Measurements from ENCODE around the gene CYGB.

Gene CYGB

DNA sequence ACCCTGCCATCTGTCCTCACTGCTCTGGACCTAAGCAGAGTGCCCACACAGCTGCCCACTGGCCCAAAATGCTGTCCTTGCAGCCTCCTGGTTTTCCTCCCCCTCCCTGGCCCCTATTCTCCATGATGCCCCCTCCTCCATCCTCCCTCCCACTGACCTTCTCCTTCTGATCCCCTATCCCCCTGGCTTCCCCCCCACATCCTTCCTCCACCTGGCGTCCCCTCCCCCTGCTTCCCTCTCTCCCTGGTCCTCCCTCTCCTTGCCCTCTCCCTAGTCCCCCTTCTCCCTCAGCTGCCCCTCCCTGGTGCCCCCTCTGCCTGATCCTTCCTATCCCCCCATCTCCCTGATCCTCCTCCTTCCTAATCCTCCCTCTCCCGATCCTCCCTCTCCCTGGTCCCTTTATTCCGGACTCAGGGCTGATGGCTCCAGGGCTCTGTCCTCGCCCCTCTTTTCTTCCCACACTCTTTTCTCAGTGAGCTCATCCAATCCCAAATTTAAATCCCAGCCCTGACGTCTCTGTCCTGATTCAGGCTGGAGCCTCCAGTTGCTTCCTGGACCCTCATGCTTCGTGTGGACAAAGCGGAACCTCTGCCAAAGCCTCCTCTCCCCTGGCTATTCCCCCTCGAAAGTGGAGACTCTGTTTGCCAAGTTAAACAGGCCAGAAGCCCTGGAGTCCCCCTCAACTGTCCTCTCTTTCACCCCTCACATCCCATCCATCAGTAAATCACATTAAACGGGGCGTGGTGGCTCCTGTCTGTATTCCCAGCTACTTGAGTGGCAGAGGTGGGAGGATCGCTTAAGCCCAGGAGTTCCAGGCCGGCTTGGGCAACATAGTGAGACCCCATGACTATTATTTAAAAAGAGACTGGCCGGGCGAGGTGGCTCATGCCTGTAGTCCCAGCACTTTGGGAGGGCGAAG is 18.2 kb downstream of the CYGB start:
- TF ChIP-seq, protein P1, sequence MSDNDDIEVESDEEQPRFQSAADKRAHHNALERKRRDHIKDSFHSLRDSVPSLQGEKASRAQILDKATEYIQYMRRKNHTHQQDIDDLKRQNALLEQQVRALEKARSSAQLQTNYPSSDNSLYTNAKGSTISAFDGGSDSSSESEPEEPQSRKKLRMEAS (IDR thresholded peaks at IDR 0.05) = no peak
- TF ChIP-seq CEBPB (IDR thresholded peaks at IDR 0.05) (no peak), TEAD4 (IDR thresholded peaks at IDR 0.05) (no peak), TCF12 (IDR thresholded peaks at IDR 0.05; ENCODE audit: low read depth) (no peak), ZBTB7A (IDR thresholded peaks at IDR 0.05; ENCODE audit: low read depth) (no peak), FOXM1 (IDR thresholded peaks at IDR 0.05; ENCODE audit: borderline replicate concordance, low read depth) (no peak), NFIC (IDR thresholded peaks at IDR 0.05) (no peak), RAD21 (IDR thresholded peaks at IDR 0.05; ENCODE audit: low read depth) (no peak)
- TF ChIP-seq, protein P2, sequence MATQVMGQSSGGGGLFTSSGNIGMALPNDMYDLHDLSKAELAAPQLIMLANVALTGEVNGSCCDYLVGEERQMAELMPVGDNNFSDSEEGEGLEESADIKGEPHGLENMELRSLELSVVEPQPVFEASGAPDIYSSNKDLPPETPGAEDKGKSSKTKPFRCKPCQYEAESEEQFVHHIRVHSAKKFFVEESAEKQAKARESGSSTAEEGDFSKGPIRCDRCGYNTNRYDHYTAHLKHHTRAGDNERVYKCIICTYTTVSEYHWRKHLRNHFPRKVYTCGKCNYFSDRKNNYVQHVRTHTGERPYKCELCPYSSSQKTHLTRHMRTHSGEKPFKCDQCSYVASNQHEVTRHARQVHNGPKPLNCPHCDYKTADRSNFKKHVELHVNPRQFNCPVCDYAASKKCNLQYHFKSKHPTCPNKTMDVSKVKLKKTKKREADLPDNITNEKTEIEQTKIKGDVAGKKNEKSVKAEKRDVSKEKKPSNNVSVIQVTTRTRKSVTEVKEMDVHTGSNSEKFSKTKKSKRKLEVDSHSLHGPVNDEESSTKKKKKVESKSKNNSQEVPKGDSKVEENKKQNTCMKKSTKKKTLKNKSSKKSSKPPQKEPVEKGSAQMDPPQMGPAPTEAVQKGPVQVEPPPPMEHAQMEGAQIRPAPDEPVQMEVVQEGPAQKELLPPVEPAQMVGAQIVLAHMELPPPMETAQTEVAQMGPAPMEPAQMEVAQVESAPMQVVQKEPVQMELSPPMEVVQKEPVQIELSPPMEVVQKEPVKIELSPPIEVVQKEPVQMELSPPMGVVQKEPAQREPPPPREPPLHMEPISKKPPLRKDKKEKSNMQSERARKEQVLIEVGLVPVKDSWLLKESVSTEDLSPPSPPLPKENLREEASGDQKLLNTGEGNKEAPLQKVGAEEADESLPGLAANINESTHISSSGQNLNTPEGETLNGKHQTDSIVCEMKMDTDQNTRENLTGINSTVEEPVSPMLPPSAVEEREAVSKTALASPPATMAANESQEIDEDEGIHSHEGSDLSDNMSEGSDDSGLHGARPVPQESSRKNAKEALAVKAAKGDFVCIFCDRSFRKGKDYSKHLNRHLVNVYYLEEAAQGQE (IDR thresholded peaks at IDR 0.05; ENCODE audit: low read depth) = no peak

DNA sequence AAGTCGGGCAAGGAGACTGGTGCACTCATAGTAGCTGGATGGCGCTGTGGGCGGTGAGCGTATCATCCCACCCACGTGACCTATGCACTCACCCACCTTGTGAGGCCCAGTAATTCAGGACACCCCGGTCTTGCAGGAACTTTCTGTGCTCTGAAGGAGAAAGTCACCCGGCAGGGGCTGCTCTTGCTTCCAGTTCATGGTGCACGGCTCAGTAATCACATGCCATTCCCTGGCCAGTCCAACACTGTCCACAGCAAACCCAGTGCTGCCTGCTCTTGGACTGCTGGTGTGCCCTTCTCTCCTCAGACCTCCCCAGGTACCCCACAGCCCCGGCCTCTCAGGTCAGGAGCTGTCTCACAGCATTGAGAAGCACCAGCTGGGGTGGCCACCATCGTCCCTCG is 19.9 kb downstream of the CYGB start:
- TF ChIP-seq, protein P1 (IDR thresholded peaks at IDR 0.05) = 0 out of 2 replicates have a peak, but pooled peaks have one; percentile 25
- TF ChIP-seq, protein P3, sequence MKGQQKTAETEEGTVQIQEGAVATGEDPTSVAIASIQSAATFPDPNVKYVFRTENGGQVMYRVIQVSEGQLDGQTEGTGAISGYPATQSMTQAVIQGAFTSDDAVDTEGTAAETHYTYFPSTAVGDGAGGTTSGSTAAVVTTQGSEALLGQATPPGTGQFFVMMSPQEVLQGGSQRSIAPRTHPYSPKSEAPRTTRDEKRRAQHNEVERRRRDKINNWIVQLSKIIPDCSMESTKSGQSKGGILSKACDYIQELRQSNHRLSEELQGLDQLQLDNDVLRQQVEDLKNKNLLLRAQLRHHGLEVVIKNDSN (IDR thresholded peaks at IDR 0.05) = peak; percentile 83
- TF ChIP-seq FOXM1 (IDR thresholded peaks at IDR 0.05; ENCODE audit: borderline replicate concordance, low read depth) (no peak), RAD21 (IDR thresholded peaks at IDR 0.05; ENCODE audit: low read depth) (peak; percentile 55), CREB1 (IDR thresholded peaks at IDR 0.05; ENCODE audit: low read depth) (no peak)

DNA sequence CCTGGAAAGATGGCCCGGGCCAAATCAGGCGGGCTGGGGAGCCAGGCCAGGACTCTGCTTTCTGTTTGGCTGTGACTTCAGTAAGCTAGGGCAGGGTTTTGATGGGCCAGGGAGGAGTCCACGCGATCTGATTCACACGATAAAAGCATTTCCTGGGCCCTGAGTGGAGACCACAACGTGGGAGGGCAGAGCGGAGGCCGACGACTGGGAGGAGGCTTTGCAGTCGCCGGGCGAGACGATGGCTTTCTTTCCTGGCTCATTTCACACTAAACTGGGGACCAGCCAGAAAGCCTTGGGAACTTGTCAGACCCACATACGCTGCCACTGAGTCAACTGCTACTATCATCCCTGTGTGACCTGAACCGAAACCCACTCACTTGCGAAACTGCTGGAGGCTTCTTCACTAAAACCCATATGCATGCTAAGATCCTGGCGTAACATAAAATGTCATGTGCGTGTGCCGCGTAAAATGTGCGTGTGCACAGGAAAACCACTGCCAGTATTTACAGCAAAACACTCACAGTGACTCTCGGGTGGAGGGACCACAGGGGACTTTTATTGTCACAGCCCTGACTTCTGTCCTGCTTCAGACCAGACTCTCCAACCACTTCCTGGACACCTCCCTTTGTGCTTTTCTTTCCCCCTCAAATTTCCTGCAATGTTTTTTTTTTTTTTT is 22.1 kb downstream of the CYGB start:
- TF ChIP-seq TEAD4 (IDR thresholded peaks at IDR 0.05) (no peak), ZBTB7A (IDR thresholded peaks at IDR 0.05; ENCODE audit: low read depth) (no peak), CREB1 (IDR thresholded peaks at IDR 0.05; ENCODE audit: low read depth) (no peak), TAF1 (IDR thresholded peaks at IDR 0.05; ENCODE audit: low read depth) (no peak), FOXM1 (IDR thresholded peaks at IDR 0.05; ENCODE audit: borderline replicate concordance, low read depth) (no peak), EP300 (IDR thresholded peaks at IDR 0.05; ENCODE audit: borderline replicate concordance) (no peak)
- TF ChIP-seq, protein P3 (IDR thresholded peaks at IDR 0.05) = no peak
- TF ChIP-seq, protein P1 (IDR thresholded peaks at IDR 0.05) = no peak

DNA sequence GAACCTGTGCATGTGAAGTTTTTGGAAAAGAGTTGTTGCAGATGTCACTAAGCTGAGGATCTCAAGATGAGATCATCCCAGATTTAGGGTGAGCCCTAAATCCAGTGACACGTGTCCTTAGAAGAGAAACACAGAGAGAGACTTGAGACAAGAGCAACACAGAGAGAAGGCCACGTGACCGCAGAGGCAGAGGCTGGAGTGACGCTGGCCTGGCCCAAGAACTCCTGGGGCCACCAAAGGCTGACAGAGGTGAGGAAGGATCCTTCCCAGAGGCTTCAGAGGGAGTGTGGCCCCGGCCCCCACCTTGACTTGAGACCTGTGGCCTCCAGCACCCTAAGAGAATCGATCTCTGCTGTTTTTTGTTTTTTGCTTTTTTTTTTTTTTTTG is 24.2 kb downstream of the CYGB start:
- no peak for TF ChIP-seq NFIC (IDR thresholded peaks at IDR 0.05)
- TF ChIP-seq, protein P3 (IDR thresholded peaks at IDR 0.05) = 0 out of 2 replicates have a peak, but pooled peaks have one; percentile 31

DNA sequence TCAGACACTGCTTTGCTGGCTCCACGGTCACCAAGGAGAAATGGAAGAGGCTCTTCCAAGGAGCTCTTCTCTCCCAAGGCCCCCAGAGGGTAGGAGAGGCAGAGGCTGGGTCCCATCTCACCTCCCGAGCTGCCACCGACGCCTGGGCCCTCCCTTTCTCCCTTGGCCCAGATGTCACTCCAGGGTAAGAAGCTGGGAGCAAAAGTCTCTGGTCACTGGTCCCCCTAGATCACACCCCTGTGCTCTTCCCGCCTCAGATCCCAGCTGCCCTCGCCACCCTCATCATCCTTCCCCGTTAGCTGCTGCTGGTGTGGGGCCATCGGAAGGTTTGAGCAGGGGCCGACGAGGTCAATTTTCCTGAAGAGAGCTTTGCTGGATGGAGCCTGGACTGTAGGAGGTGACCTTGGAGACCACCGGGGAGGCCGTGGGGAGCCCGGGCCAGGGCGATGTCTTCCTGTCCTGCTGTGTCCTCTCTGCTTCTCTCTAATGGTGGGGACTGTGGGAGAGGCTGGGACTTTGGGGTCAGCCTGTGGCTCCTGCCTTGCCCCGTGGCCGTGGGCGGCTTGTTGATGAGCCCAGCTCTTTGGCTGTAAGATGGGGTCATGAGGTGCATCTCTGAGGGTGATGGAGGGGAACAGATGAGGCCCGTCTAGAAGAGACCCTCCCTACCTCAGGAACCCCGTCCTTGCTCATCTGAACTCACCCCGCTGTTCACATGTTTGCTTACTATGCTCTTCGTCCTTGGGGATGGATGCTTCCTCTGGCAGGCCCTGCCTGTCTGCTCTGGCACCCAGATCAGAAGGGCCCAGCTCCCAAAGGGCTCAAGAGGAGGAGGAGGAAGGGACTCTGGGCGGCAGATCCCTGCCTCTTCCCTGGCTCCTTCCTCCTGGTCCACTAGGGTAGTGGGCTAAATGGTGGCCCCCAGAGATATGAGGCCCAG is 24.9 kb downstream of the CYGB start:
- TF ChIP-seq TAF1 (IDR thresholded peaks at IDR 0.05; ENCODE audit: low read depth) (no peak), TEAD4 (IDR thresholded peaks at IDR 0.05) (no peak), YY1 (IDR thresholded peaks at IDR 0.05; ENCODE audit: low read depth) (no peak), RAD21 (IDR thresholded peaks at IDR 0.05; ENCODE audit: low read depth) (no peak)
- TF ChIP-seq, protein P2 (IDR thresholded peaks at IDR 0.05; ENCODE audit: low read depth) = no peak
